Muscle layer of duodenum (tissue), 2 donors: ENCODE measurements around the gene EXOC2.

Experiments
- H3K27ac ChIP-seq: one replicate; pipeline ENCODE4 v1.7.0; 2013; ENCODE audit warnings: mild to moderate bottlenecking, low read length
- H3K27me3 ChIP-seq: one replicate; pipeline ENCODE4 v1.7.0; 2013; ENCODE audit warnings: low read depth, mild to moderate bottlenecking, control low read depth, low read length
- H3K36me3 ChIP-seq, 2 donors: one replicate each; pipeline ENCODE4 v1.7.0; 2013; ENCODE audit warnings: low read length in 2 of 2, control low read depth in 1 of 2, mild to moderate bottlenecking in 1 of 2; ENCODE audit not compliant: insufficient read depth in 2 of 2, control insufficient read depth in 1 of 2
- H3K4me1 ChIP-seq, 2 donors: one replicate each; pipeline ENCODE4 v1.7.0; 2013; ENCODE audit warnings: low read length in 2 of 2, mild to moderate bottlenecking in 2 of 2, control low read depth in 1 of 2, moderate library complexity in 1 of 2; ENCODE audit not compliant: insufficient read depth in 2 of 2, control insufficient read depth in 1 of 2
- H3K4me3 ChIP-seq, 2 donors: one replicate each; pipeline ENCODE4 v1.7.0; 2013; ENCODE audit warnings: low read length in 2 of 2, low read depth in 1 of 2, mild to moderate bottlenecking in 1 of 2
- H3K9me3 ChIP-seq, 2 donors: one replicate each; pipeline ENCODE4 v1.7.0; 2013; ENCODE audit warnings: low read length in 2 of 2, control low read depth in 1 of 2, mild to moderate bottlenecking in 1 of 2; ENCODE audit not compliant: control insufficient read depth in 1 of 2
- donor health status: healthy.

Gene EXOC2

DNA sequence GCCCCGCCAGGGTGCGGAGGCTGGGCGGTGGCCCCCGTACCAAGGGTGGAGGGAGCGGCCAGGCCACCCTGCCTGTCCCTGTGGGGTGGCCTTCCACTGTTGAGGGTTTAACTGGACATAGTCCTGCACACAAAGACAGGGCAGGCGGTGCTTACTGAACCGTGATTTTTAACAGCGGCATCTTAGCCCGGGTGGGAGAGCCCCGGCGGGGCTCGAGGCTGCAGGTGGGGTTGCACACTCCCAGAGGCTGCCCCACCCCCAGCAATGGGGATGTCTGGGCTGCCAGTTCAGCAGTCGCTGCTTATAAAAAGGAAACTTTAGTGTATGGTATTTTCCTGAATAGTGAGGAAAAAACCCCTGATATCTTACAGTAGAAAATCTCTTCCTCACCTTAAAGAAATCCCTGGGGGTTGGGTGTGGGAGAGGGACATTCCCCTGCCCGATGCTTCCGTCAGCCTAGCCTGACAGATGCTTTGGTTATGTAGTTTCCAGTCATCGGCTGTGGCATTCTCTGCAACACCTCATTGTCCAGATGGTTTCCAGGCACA, 222.0 kb downstream of the EXOC2 start:
- H3K36me3 ChIP-seq: no peaks in the 10 kb centered on the region
- H3K27me3 ChIP-seq: peaks cover 2% of the 10 kb centered on the region
- no peak overlapping the region for H3K27ac ChIP-seq
- H3K9me3 ChIP-seq: no peaks in the 10 kb centered on the region
- H3K4me1 ChIP-seq: no peaks in the 10 kb centered on the region
- no peak overlapping the region for H3K4me3 ChIP-seq

DNA sequence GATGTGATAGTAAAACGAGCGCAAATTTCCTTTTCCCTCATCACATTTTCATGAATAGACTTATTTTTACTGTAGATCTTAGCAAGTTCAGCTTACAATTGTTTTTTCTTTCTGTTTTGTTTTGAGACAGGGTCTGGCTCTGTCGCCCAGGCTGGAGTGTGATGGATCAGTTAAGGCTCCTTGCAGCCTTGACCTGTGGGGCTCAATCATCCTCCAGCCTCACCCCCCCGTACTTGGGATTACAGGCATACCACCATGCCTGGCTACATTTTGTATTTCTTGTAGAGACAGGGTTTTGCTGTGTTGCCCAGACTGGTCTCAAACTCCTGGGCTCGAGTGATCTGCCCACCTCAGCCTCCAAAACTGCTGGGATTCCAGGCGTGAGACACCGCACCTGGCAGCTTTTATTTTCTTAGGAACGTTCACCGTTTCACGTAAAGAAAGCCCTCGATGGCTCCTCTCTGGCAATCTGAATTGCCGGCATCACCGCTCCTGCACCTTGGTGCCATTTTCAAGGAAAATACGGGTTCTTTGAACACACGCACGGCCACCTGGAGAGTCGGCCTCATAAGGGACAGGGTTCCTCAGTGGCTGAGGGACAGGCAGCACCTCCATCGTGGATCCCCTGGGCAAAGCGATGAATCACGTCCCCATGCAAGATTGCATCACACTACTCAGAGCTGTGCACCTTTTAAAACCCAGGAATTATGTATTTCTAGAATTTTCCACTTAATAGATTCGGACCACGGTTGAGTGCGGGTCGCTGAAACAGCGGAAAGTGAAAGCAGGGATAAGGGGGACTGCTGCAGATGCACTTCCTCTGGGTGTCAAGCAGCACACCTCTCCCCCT, 222.7 kb downstream of the EXOC2 start:
- no peaks in the 10 kb centered on the region for H3K4me1 ChIP-seq
- H3K36me3 ChIP-seq: no peaks in the 10 kb centered on the region
- no peak overlapping the region for H3K4me3 ChIP-seq
- peaks cover 3% of the 10 kb centered on the region for H3K27me3 ChIP-seq
- no peak overlapping the region for H3K27ac ChIP-seq
- no peaks in the 10 kb centered on the region for H3K9me3 ChIP-seq

DNA sequence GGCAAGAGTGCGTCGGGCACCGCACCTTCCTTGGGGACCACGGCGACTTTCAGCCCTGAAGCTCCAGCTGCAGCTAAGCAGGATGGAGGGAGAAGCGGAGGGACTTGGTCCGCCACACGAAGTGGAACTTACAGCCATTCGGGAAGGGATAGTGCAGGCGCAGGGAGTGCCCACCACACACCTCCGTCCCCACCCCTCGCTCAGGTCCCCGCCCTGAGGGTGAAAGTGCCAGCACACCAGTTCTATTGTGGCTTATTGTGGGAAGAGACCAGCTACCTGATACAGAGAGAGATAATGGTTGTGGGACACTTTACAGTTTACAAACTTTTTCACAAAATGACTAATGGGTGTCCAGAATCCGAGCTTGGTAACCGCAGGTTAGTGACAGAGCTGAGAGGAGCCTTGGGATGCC, 225.3 kb downstream of the EXOC2 start:
- H3K9me3 ChIP-seq: no peaks in the 10 kb centered on the region
- H3K27ac ChIP-seq: no peak overlapping the region
- peaks cover 3% of the 10 kb centered on the region for H3K27me3 ChIP-seq
- no peak overlapping the region for H3K4me3 ChIP-seq
- no peaks in the 10 kb centered on the region for H3K4me1 ChIP-seq
- H3K36me3 ChIP-seq: no peaks in the 10 kb centered on the region

- no peaks in the 10 kb centered on the region for H3K4me1 ChIP-seq
- H3K9me3 ChIP-seq: no peaks in the 10 kb centered on the region
- no peak overlapping the region for H3K4me3 ChIP-seq
- peaks cover 3% of the 10 kb centered on the region for H3K27me3 ChIP-seq
- no peaks in the 10 kb centered on the region for H3K36me3 ChIP-seq
- no peak overlapping the region for H3K27ac ChIP-seq
These were observed 225.8 kb downstream of the EXOC2 start for GRCh38 chr6:467111-467510.

- Histone ChIP-seq H3K4me3 (no peak overlapping the region), H3K4me1 (no peaks in the 10 kb centered on the region), H3K27me3 (peaks cover 3% of the 10 kb centered on the region), H3K36me3 (no peaks in the 10 kb centered on the region), H3K9me3 (no peaks in the 10 kb centered on the region), H3K27ac (no peak overlapping the region)
These were observed 226.4 kb downstream of the EXOC2 start for GRCh38 chr6:466564-466963.

- Histone ChIP-seq H3K4me1 (no peaks in the 10 kb centered on the region), H3K9me3 (no peaks in the 10 kb centered on the region), H3K4me3 (no peak overlapping the region), H3K27me3 (peaks cover 3% of the 10 kb centered on the region), H3K36me3 (no peaks in the 10 kb centered on the region), H3K27ac (no peak overlapping the region)
These were observed 227.2 kb downstream of the EXOC2 start for GRCh38 chr6:465531-466348.

GRCh38 chr6:456887-457286, 236.1 kb downstream of the EXOC2 start:
- Histone ChIP-seq H3K27ac (no peak overlapping the region), H3K4me3 (no peak overlapping the region), H3K9me3 (no peaks in the 10 kb centered on the region), H3K27me3 (no peaks in the 10 kb centered on the region), H3K36me3 (no peaks in the 10 kb centered on the region), H3K4me1 (peaks cover 0 to 7% of the 10 kb centered on the region in 2 donors)

DNA sequence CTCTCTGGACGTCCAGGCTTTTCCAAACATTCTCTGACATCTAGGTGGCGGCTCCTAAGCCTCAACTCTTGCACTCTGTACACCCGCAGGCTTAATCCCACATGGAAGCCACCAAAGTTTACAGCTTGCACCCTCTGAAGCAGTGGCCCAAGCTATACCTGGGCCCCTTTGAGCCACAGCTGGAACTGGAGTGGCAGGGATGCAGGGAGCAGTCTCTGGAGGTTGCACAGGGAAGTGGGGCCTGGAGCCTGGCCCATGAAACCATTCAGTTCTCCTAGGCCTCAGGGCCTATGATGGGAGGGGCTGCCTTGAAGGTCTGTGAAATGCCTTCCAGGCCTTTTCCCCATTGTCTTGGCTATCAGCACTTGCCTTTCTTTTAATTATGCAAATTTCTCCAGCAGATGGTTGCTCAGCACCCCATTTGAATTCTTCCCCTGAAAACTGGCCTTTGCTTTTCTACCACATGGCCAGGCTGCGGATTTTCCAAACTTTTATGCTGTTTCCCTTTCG, 236.5 kb downstream of the EXOC2 start:
- H3K4me3 ChIP-seq: no peak overlapping the region
- H3K9me3 ChIP-seq: no peaks in the 10 kb centered on the region
- H3K36me3 ChIP-seq: no peaks in the 10 kb centered on the region
- H3K4me1 ChIP-seq: peaks cover 0 to 7% of the 10 kb centered on the region in 2 donors
- no peak overlapping the region for H3K27ac ChIP-seq
- no peaks in the 10 kb centered on the region for H3K27me3 ChIP-seq

- H3K4me1 ChIP-seq: peaks cover 0 to 7% of the 10 kb centered on the region in 2 donors
- no peak overlapping the region for H3K27ac ChIP-seq
- no peaks in the 10 kb centered on the region for H3K36me3 ChIP-seq
- H3K9me3 ChIP-seq: no peaks in the 10 kb centered on the region
- no peak overlapping the region for H3K4me3 ChIP-seq
- H3K27me3 ChIP-seq: no peaks in the 10 kb centered on the region
These were observed 237.1 kb downstream of the EXOC2 start for GRCh38 chr6:455835-456234.

DNA sequence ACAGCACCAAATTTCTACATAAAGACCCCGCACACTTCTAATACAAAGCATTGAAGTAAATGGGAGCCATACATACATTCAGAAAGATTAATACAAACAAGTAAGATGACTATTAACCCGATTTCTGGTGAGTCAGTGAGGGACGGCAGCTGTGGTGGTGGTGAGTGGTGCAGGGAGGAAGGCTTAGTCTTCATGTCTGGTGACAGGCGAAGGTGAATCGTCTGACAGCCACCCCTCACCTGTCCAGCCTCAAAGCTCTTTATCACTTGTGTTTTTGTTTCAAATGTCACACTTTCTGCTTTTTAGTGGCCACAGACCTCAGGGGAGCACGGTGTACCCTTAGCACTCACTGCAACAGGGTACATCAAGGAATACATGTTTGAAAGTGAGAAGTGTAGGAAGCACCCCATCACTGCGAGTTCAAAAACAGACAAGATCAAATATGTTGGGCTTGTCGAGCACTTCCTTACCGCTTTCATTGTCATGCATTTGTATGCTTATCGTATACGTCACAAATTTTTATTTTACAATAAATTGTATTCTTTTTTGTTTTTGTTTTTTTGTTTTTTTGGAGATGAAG, 237.8 kb downstream of the EXOC2 start:
- peaks cover 0 to 7% of the 10 kb centered on the region in 2 donors for H3K4me1 ChIP-seq
- no peak overlapping the region for H3K4me3 ChIP-seq
- H3K27me3 ChIP-seq: no peaks in the 10 kb centered on the region
- H3K36me3 ChIP-seq: no peaks in the 10 kb centered on the region
- H3K9me3 ChIP-seq: no peaks in the 10 kb centered on the region
- H3K27ac ChIP-seq: no peak overlapping the region
